HPDE6-E6E7 (cell line): ENCODE measurements around the gene GTF2H3.

Source experiments
- DNase-seq: peaks from one replicate; pipeline ENCODE4 v3.0.0; 2011; ENCODE audit warnings: missing footprints; ENCODE audit errors: extremely low spot score

Gene GTF2H3

GRCh38 chr12:123707466-123707865 is 73.8 kb downstream of the GTF2H3 start:
- no peak for DNase-seq
